Measurements from ENCODE around the gene SLC27A3. TPM values are rescaled to one million over a fixed set of nuclear protein-coding genes. Genes with fewer than 3 reads are reported as not detected.
"Not testable (repeated sequence)": the region's sequence is repeated elsewhere in the genome, so short reads cannot be mapped to it uniquely, and the experiment has no call there.

Gene SLC27A3
- total RNA-seq, 2 donors from 2014 or later = 27.4 to 30.9 TPM

DNA sequence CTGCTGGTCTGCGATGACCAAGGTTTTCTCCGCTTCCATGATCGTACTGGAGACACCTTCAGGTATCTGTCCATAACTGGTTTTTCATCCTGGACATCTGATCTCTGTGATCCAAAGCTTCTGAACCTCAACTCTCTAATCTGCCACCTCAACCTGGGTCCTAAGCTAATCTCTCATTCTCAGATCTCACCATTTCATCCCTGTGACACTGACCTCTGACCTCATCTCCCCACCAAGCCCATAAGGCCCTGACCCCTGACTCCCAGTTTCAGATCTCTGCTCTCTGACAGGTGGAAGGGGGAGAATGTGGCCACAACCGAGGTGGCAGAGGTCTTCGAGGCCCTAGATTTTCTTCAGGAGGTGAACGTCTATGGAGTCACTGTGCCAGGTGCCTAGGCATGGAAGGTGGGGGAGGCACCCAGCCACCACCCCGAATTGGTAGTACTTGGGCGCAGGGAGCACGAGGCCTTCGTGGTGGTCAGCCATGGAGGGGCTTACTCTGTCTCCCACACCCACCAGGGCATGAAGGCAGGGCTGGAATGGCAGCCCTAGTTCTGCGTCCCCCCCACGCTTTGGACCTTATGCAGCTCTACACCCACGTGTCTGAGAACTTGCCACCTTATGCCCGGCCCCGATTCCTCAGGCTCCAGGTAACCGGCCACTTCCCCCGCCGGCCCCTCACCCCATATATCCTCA lies 3.8 kb downstream of the SLC27A3 start:
- H3K4me1 ChIP-seq (replicated peaks) = peaks cover 7% of the 10 kb centered on the region
- 92% methylated on average over 18 of the region's 18 CpGs for WGBS
- no peak overlapping the region for H3K27ac ChIP-seq
- intact Hi-C loops (cut with DNase I) = no loop called here
- H3K27me3 ChIP-seq (replicated peaks; ENCODE audit: insufficient read depth) = no peaks in the 10 kb centered on the region
- no peak for TF ChIP-seq POLR2AphosphoS5 (IDR thresholded peaks at IDR 0.05)
- TF ChIP-seq POLR2A (IDR thresholded peaks at IDR 0.05) = no peak
- TF ChIP-seq, protein P1, sequence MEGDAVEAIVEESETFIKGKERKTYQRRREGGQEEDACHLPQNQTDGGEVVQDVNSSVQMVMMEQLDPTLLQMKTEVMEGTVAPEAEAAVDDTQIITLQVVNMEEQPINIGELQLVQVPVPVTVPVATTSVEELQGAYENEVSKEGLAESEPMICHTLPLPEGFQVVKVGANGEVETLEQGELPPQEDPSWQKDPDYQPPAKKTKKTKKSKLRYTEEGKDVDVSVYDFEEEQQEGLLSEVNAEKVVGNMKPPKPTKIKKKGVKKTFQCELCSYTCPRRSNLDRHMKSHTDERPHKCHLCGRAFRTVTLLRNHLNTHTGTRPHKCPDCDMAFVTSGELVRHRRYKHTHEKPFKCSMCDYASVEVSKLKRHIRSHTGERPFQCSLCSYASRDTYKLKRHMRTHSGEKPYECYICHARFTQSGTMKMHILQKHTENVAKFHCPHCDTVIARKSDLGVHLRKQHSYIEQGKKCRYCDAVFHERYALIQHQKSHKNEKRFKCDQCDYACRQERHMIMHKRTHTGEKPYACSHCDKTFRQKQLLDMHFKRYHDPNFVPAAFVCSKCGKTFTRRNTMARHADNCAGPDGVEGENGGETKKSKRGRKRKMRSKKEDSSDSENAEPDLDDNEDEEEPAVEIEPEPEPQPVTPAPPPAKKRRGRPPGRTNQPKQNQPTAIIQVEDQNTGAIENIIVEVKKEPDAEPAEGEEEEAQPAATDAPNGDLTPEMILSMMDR (IDR thresholded peaks at IDR 0.05) = no peak
- H3K36me3 ChIP-seq = no peaks in the 10 kb centered on the region
- no peak overlapping the region for H3K4me3 ChIP-seq
- DNase-seq (ENCODE audit: low spot score) = no peak
- H3K9me3 ChIP-seq = no peaks in the 10 kb centered on the region

DNA sequence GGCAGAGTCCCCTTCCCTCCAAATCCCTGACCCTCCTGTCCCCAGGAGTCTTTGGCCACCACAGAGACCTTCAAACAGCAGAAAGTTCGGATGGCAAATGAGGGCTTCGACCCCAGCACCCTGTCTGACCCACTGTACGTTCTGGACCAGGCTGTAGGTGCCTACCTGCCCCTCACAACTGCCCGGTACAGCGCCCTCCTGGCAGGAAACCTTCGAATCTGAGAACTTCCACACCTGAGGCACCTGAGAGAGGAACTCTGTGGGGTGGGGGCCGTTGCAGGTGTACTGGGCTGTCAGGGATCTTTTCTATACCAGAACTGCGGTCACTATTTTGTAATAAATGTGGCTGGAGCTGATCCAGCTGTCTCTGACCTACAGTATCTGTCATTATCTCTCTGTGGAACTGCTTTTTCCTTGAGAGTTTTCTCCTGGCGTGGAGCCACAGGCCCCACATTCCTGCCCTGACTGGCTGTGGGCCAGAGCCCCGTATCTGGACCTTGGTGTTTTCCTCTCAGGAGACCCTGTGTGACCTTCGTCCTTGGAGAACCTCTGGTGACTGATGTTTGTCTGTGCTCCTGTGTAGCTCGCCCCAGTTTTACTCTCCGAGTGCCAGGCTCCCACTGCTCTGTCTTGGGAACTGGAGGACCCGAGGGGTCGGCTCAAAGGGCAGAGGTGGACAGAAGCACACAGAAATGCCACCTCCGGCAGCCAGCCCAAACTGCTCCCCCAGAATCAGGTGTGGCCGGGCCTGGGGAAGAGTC lies 4.8 kb downstream of the SLC27A3 start:
- no peaks in the 10 kb centered on the region for H3K27me3 ChIP-seq (replicated peaks; ENCODE audit: insufficient read depth)
- 79% methylated on average over 17 of the region's 17 CpGs for WGBS
- no peaks in the 10 kb centered on the region for H3K9me3 ChIP-seq
- no peak for DNase-seq (ENCODE audit: low spot score)
- no peaks in the 10 kb centered on the region for H3K36me3 ChIP-seq
- intact Hi-C loops (cut with DNase I) = no loop called here
- TF ChIP-seq, protein P1 (IDR thresholded peaks at IDR 0.05) = no peak
- TF ChIP-seq POLR2A (IDR thresholded peaks at IDR 0.05) (no peak), POLR2AphosphoS5 (IDR thresholded peaks at IDR 0.05) (no peak)
- no peak overlapping the region for H3K27ac ChIP-seq
- H3K4me1 ChIP-seq (replicated peaks) = peaks cover 7% of the 10 kb centered on the region
- H3K4me3 ChIP-seq = no peak overlapping the region

DNA sequence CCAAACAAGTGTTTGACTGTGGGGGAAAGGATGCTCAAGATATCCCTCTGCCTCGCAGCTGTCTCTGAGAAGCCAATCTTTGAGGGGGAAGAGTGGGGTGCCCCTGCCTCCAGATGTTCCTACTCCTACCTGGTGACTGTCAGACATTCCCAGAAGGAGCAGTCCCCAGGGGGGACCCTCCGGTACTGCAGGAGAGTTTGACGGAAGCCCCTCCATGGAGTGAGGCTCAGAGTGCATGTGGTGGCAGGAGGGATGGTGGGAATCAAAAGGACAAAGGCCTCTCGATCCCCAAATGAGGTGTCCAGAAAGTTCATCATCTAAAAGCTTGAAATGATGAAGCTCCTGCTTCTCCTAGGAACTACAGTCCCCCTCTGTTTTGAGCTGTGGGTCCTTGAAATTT lies 5.3 kb downstream of the SLC27A3 start:
- Histone ChIP-seq H3K4me1 (replicated peaks) (peaks cover 7% of the 10 kb centered on the region), H3K9me3 (no peaks in the 10 kb centered on the region), H3K27ac (no peak overlapping the region), H3K4me3 (no peak overlapping the region), H3K36me3 (no peaks in the 10 kb centered on the region), H3K27me3 (replicated peaks; ENCODE audit: insufficient read depth) (no peaks in the 10 kb centered on the region)
- TF ChIP-seq, protein P1 (IDR thresholded peaks at IDR 0.05) = no peak
- no peak for TF ChIP-seq POLR2A (IDR thresholded peaks at IDR 0.05)
- TF ChIP-seq POLR2AphosphoS5 (IDR thresholded peaks at IDR 0.05) = no peak
- DNase-seq (ENCODE audit: low spot score) = no peak
- intact Hi-C loops (cut with DNase I) = no loop called here
- WGBS = 83% methylated on average over 4 of the region's 4 CpGs

GRCh38 chr1:153782648-153783047 lies 7.4 kb downstream of the SLC27A3 start:
- H3K36me3 ChIP-seq; H3K9me3 ChIP-seq; H3K4me1 ChIP-seq (replicated peaks); H3K4me3 ChIP-seq; H3K27me3 ChIP-seq (replicated peaks; ENCODE audit: insufficient read depth); DNase-seq (ENCODE audit: low spot score); intact Hi-C loops (cut with DNase I): not testable (repeated sequence)
- 86% methylated on average over 8 of the region's 8 CpGs for WGBS
- peak overlapping the region; percentile 93 to 99 for H3K27ac ChIP-seq

GRCh38 chr1:153783233-153784190 lies 8.3 kb downstream of the SLC27A3 start:
- intact Hi-C loops (cut with DNase I) = no loop called here
- no peaks in the 10 kb centered on the region for H3K36me3 ChIP-seq
- under 1% methylated on average over 51 of the region's 61 CpGs for whole genome bisulfite sequencing
- TF ChIP-seq, protein P1 (IDR thresholded peaks at IDR 0.05) = peak in 2 of 4 experiments; percentile 35 to 41
- TF ChIP-seq POLR2AphosphoS5 (IDR thresholded peaks at IDR 0.05) (peak; percentile 98), POLR2A (IDR thresholded peaks at IDR 0.05) (peak; percentile 89)
- H3K4me3 ChIP-seq = peak overlapping the region; percentile 57 to 73
- peak; percentile 87 for DNase-seq (ENCODE audit: low spot score)
- H3K4me1 ChIP-seq (replicated peaks) = no peaks in the 10 kb centered on the region
- H3K27me3 ChIP-seq (replicated peaks; ENCODE audit: insufficient read depth) = no peaks in the 10 kb centered on the region
- no peaks in the 10 kb centered on the region for H3K9me3 ChIP-seq
- H3K27ac ChIP-seq = peak overlapping the region; percentile 93 to 99
